Measurements from ENCODE around the gene ANKH. TPM values are rescaled to one million over a fixed set of nuclear protein-coding genes. Genes with fewer than 3 reads are reported as not detected.

ANKH gene
- total RNA-seq, 1 experiment from 2014 or later = 16.9 TPM

- TF ChIP-seq ZNF532 (CRISPR knock-in tag; IDR thresholded peaks at IDR 0.05; ENCODE audit: borderline replicate concordance) = no peak
These were observed 141.1 kb downstream of the ANKH start (continued) for GRCh38 chr5:14730466-14730865.

- Mint-ChIP-seq H3K4me3 (no peak overlapping the region), H3K36me3 (no peaks in the 10 kb centered on the region), H3K4me1 (peaks cover 36% of the 10 kb centered on the region), H3K27me3 (ENCODE audit: low read depth) (no peaks in the 10 kb centered on the region; the same call in 1 of the 2 replicates), H3K27ac (no peak overlapping the region), H3K9me3 (no peaks in the 10 kb centered on the region)
- POLR2A ChIA-PET = no interaction called here
- CTCF ChIA-PET = interaction anchor here (0.5 to 5.6 kb wide), 2 partner anchors 43 to 641 kb away, joined by 3 to 26 read pairs; no protein-coding TSS in a partner anchor
- TF ChIP-seq E2F5 (CRISPR knock-in tag; IDR thresholded peaks at IDR 0.05) = no peak
- no peak for TF ChIP-seq AR (CRISPR knock-in tag; IDR thresholded peaks at IDR 0.05)
- no peak for TF ChIP-seq USF2 (CRISPR knock-in tag; IDR thresholded peaks at IDR 0.05)
- no peak for TF ChIP-seq TCF7 (CRISPR knock-in tag; IDR thresholded peaks at IDR 0.05; ENCODE audit: low read depth)
- no peak for TF ChIP-seq MAX (CRISPR knock-in tag; IDR thresholded peaks at IDR 0.05)
- no peak for TF ChIP-seq KAT7 (CRISPR knock-in tag; IDR thresholded peaks at IDR 0.05; ENCODE audit: borderline replicate concordance)
- TF ChIP-seq GRHL2 (CRISPR knock-in tag; IDR thresholded peaks at IDR 0.05; ENCODE audit: insufficient replicate concordance, severe bottlenecking) = no peak
- TF ChIP-seq IRF2 (CRISPR knock-in tag; IDR thresholded peaks at IDR 0.05; ENCODE audit: borderline replicate concordance, low read depth) = no peak
- TF ChIP-seq STAT6 (CRISPR knock-in tag; conservative IDR thresholded peaks at IDR 0.05; ENCODE audit: low read depth) = no peak
- TF ChIP-seq ZNF232 (CRISPR knock-in tag; IDR thresholded peaks at IDR 0.05) = no peak
- TF ChIP-seq EMX1 (CRISPR knock-in tag; IDR thresholded peaks at IDR 0.05) = no peak
- no peak for TF ChIP-seq NFATC4 (CRISPR knock-in tag; IDR thresholded peaks at IDR 0.05)
- TF ChIP-seq ELF4 (CRISPR knock-in tag; IDR thresholded peaks at IDR 0.05; ENCODE audit: low read depth) = no peak
- TF ChIP-seq NR3C1 (CRISPR knock-in tag; conservative IDR thresholded peaks at IDR 0.05; ENCODE audit: low read depth) = no peak
- TF ChIP-seq TEAD4 (CRISPR knock-in tag; IDR thresholded peaks at IDR 0.05) = no peak
- TF ChIP-seq NFE2L1 (CRISPR knock-in tag; IDR thresholded peaks at IDR 0.05) = no peak
- no peak for TF ChIP-seq SMAD3 (CRISPR knock-in tag; IDR thresholded peaks at IDR 0.05; ENCODE audit: borderline replicate concordance)
- DNase-seq (ENCODE audit: low spot score) = no peak
- no peak for ATAC-seq
These were observed 141.9 kb downstream of the ANKH start for GRCh38 chr5:14729448-14730385.
